T-helper 2 cell treated with Interferon-gamma antibody and Interleukin-4, amounts not matched to agents 100 ng/mL and 5 ng/mL, for 36 hours (primary cell): ENCODE data around the gene CCDC88C. TPM values are rescaled to one million over a fixed set of nuclear protein-coding genes. Genes with fewer than 3 reads are reported as not detected.
"Not testable (repeated sequence)": the region's sequence is repeated elsewhere in the genome, so short reads cannot be mapped to it uniquely, and the experiment has no call there.

ENCODE experiments used
- intact Hi-C: fragments of 100-400 bp; cut with micrococcal nuclease; formaldehyde crosslinking; loops from one replicate; pipeline ENCODE4 v1.15.1; 2023
- total RNA-seq: library from RNA; stranded (reverse); gene quantifications from 2 replicates; pipeline ENCODE4 v1.2.3, GENCODE V29; 2022

The CCDC88C gene
- total RNA-seq, result 175 and 184 TPM in 2 replicates

- intact Hi-C loops, result loop anchor here (2.0 to 5.0 kb wide), 4 partner anchors 190 to 450 kb away; partner anchors contain the start of genes RPS6KA5 and TC2N
Measured at GRCh38 chr14:91417120-91417982, at the start of gene CCDC88C. TSS of gene CCDC88C (minus strand) at chr14:91417820. CDS start at chr14:91417690, 130 bp downstream.

GRCh38 chr14:91466192-91466591, 48.6 kb upstream of the CCDC88C start:
- intact Hi-C loops, result no loop called here

GRCh38 chr14:91464615-91465205, 47.1 kb upstream of the CCDC88C start:
- intact Hi-C loops, result no loop called here

GRCh38 chr14:91458612-91459011, 41.0 kb upstream of the CCDC88C start:
- intact Hi-C loops, result no loop called here

- intact Hi-C loops, result no loop called here
Measured at GRCh38 chr14:91456283-91456682, 38.7 kb upstream of the CCDC88C start.

DNA sequence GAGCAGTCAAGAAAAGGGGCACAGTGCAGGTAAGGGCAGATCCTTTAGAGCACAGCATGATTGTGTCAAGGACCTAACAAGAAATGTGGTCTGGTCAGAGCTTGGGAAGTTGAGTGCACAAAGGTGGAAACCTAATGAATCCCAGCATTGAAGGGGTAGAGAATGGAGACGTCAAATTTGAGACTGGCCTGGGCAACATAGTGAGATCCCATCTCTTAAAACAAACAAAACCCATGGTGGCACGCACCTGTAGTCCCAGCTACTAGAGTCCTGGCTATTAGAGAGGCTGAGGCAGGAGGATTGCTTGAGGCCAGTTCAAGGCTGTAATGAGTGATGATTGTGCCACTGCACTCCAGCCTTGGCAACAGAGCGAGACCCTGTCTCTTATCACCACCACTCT, 37.0 kb upstream of the CCDC88C start:
- intact Hi-C loops, result no loop called here

- intact Hi-C loops, result no loop called here
Measured at GRCh38 chr14:91454155-91454554, 36.5 kb upstream of the CCDC88C start.

DNA sequence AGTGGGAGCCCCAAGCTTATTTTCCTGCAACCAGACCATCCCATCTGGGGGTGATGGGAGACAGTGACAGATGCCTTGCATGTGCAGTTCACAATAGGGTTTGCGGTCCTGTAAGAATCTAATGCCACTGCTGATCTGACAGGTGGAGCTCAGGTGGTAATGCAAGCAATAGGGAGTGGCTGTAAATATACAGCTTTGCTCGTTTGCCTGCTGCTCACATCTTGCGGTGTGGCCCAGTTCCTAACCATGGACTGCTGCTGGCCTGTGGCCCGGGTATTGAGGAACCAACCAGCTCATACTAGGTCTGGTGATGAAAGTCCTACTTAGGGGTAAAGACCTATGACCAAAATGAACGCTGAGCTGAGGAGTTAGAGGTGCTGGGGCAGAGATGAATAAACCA, 36.1 kb upstream of the CCDC88C start:
- intact Hi-C loops, result no loop called here

- intact Hi-C loops, result no loop called here
Measured at GRCh38 chr14:91444335-91445020, 26.9 kb upstream of the CCDC88C start.

- intact Hi-C loops, result no loop called here
Measured at GRCh38 chr14:91439345-91439744, 21.7 kb upstream of the CCDC88C start.

- intact Hi-C loops, result no loop called here
Measured at GRCh38 chr14:91438845-91439244, 21.2 kb upstream of the CCDC88C start.

- intact Hi-C loops, result not testable (repeated sequence)
Measured at GRCh38 chr14:91436266-91436665, 18.6 kb upstream of the CCDC88C start.

DNA sequence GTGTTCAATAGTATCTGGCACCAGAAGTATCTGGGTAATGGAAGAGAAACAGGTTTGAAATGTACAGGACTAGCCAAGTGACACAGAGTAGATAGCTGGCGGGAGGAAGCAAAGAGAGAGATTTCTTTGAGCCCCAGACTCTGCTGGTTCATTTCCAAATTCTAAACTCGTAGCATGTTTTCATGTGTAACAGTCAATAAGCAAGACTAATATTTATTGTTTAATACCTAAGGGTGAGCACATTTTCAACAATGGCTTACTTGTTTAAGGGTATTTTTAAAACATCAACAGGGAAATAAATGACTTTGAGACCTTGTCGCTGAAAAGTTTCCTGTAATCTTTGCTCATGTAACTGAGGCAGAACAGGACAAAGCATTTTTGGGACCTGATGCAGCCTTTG, 11.8 kb upstream of the CCDC88C start:
- intact Hi-C loops, result no loop called here

DNA sequence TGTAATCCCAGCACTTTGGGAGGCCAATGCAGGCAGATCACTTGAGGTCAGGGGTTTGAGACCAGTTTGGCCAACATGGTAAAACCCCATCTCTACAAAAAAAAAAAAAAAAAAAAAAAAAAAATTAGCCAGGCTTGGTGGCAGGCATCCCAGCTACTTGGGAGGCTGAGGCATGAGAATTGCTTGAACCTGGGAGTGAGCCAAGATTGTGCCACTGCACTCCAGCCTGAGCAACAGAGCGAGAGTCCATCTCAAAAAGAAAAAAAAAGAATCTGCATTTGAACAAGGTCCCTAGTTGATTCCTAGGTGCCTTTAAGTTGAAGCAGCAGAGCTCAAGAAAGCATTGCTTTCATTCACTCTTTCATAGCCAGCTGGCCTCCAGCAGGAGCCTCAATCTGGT, 11.3 kb upstream of the CCDC88C start:
- intact Hi-C loops, result not testable (repeated sequence)

- intact Hi-C loops, result not testable (repeated sequence)
Measured at GRCh38 chr14:91425531-91425944, 7.9 kb upstream of the CCDC88C start.

GRCh38 chr14:91424813-91425530, 7.4 kb upstream of the CCDC88C start:
- intact Hi-C loops, result no loop called here

DNA sequence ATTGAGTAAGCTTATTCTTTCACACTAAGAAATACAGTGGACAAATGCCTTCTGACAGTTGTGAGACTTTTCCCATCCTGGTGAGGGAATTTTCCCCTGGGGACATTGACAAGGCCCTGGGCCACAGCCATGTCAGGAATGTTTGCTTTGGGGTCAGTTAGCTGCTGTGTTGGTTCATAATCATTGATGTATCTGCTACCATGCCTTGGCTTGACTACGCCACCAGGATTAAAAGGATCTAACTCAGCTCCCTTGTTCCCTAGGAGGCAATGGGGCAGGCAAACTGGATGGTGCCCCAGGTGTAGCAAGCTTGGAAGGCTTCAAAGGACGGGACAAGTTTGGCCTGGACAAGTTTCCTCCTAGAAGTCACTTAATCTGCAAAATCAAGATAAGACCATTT, 3.1 kb upstream of the CCDC88C start:
- intact Hi-C loops, result no loop called here

- intact Hi-C loops, result loop anchor here (2.0 to 5.0 kb wide), 4 partner anchors 192 to 687 kb away; partner anchors contain the start of genes ATXN3 and TC2N
Measured at GRCh38 chr14:91419451-91419850, 1.8 kb upstream of the CCDC88C start.

DNA sequence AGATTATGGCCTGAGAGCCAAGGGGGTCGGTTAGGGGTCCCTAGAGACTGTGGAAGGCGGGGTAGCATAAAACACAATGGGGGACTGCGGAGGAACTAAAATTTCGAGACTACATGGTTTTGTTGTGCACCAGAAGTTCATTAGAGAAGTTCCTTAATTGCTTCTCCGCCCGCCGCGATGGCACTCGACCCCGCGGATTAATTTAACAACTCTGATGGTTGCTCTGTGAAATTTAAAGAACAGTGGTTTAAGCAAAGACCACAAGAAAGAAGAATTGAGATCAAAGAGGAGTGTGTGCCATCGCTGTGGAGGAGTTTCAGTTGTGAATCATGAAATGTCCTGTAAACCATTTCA, 1.4 kb upstream of the CCDC88C start:
- intact Hi-C loops, result loop anchor here (2.0 to 5.0 kb wide), 4 partner anchors 192 to 688 kb away; partner anchors contain the start of genes ATXN3 and TC2N

DNA sequence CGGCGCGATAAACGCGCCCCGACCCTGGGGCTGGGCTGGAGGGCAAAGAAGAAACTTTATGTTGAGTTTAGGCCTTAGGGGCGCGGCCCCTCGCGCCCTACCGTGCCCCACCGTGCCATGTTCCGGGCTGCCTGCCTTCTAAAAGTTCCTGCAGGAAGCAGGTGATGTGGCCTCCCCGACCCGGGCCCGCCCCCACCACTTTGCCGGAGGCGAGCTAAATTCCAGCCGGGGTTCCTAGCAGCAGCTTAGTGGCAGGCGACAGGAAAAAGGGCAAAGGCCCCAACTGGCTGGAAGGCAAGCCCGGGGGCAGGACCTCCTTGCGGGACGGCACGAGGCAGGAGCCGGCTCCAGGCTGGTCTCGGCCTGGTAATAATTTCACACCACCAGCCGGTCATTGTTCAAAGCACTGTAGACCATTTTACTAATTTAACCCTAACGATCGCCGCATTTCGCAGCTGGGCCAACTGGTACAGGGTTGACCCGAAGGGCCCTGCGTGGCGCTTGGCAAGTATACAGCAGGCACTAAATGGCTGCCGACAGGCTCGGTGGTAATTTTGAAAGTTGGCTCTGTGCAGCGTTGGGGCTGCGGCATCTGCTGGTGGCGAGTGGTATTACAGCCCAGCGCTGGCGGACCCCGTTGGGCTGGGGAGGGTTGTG, 895 bp upstream of the CCDC88C start:
- intact Hi-C loops, result loop anchor here (1.0 to 5.0 kb wide), 5 partner anchors 95 to 688 kb away; partner anchors contain the start of genes ATXN3 and TC2N

DNA sequence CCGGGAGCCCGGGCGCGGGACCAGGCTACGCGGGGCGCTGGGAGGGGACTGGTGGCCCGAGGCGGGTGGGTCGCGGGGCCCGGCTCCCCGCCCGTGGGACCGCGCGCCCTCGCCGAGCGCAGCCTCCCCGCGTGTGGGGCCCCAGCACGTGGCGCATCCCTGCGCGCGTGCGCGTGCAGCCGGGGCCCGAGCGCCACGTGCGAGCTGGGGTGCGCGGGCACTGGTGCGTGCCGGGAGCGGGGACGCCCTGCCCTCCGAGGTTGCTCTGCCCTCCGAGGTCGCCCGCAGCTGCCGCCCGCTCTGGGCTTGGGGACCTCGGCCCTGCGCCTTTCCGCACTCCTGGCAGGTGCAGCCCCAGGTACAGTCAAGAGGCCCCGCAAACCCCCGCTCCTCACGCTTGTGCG, 365 bp upstream of the CCDC88C start:
- intact Hi-C loops, result loop anchor here (1.0 to 5.0 kb wide), 6 partner anchors 95 to 689 kb away; partner anchors contain the start of genes ATXN3, RPS6KA5 and TC2N
